Measurements from ENCODE around the gene TIMM17A. TPM values are rescaled to one million over a fixed set of nuclear protein-coding genes. Genes with fewer than 3 reads are reported as not detected.

The TIMM17A gene
- total RNA-seq, 1 donor from 2014 or later: 139 TPM

DNA sequence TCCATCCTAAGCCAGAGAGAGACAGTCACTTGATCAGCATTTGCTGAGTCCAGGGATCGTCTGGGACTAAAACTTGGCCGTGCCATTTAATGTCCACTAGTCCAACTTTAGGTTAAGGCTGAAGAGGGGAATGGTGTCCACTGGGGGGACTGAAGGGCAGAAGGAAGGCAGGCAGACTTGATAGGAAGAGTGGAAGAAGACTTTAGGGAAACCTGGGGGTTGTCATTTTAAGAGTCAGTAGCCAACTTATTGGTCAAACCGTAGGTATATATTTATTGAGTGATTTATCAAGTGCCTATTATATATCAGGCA is 7.7 kb upstream of the TIMM17A start:
- peak overlapping the region; percentile 94 for H3K27ac Mint-ChIP-seq (ENCODE audit: unreplicated experiment)
- no peak overlapping the region for H2AFZ ChIP-seq (ENCODE audit: low read depth, low read length)
- H3K9me3 ChIP-seq (ENCODE audit: insufficient read depth, low read depth, low read length): no peaks in the 10 kb centered on the region
- H3K4me3 ChIP-seq (ENCODE audit: insufficient read depth, low read depth, low read length): no peak overlapping the region
- H3K27me3 ChIP-seq (ENCODE audit: insufficient read depth, low read length): no peaks in the 10 kb centered on the region
- H3K9ac ChIP-seq (ENCODE audit: low read length): no peak overlapping the region
- peaks cover 11% of the 10 kb centered on the region for H3K27me3 Mint-ChIP-seq (ENCODE audit: low read depth, unreplicated experiment)
- peak overlapping the region; percentile 90 for H3K4me2 ChIP-seq (ENCODE audit: low read length)
- peaks cover 3% of the 10 kb centered on the region for H3K9me3 Mint-ChIP-seq (ENCODE audit: unreplicated experiment)
- DNase-seq (ENCODE audit: low read depth) (no peak), FAIRE-seq (no peak)
- no peak overlapping the region for H3K27ac ChIP-seq (ENCODE audit: low read depth, low read length)
- peak overlapping the region; percentile 91 for H3K4me3 Mint-ChIP-seq (ENCODE audit: unreplicated experiment)
- peaks cover 26% of the 10 kb centered on the region for H3K4me1 ChIP-seq (ENCODE audit: insufficient read depth, low read length)
- H3K79me2 ChIP-seq (ENCODE audit: insufficient read depth, low read length): no peaks in the 10 kb centered on the region
- H3K4me1 Mint-ChIP-seq (ENCODE audit: low read depth, unreplicated experiment): peaks cover 40% of the 10 kb centered on the region
- no peaks in the 10 kb centered on the region for H3K36me3 ChIP-seq (ENCODE audit: insufficient read depth, low read length)
- H4K20me1 ChIP-seq (ENCODE audit: insufficient read depth, low read length): no peaks in the 10 kb centered on the region
- no peak for TF ChIP-seq EZH2 (IDR thresholded peaks at IDR 0.05; ENCODE audit: insufficient read depth, low read length)
- TF ChIP-seq, protein P1, sequence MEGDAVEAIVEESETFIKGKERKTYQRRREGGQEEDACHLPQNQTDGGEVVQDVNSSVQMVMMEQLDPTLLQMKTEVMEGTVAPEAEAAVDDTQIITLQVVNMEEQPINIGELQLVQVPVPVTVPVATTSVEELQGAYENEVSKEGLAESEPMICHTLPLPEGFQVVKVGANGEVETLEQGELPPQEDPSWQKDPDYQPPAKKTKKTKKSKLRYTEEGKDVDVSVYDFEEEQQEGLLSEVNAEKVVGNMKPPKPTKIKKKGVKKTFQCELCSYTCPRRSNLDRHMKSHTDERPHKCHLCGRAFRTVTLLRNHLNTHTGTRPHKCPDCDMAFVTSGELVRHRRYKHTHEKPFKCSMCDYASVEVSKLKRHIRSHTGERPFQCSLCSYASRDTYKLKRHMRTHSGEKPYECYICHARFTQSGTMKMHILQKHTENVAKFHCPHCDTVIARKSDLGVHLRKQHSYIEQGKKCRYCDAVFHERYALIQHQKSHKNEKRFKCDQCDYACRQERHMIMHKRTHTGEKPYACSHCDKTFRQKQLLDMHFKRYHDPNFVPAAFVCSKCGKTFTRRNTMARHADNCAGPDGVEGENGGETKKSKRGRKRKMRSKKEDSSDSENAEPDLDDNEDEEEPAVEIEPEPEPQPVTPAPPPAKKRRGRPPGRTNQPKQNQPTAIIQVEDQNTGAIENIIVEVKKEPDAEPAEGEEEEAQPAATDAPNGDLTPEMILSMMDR (IDR thresholded peaks at IDR 0.05; ENCODE audit: insufficient read depth, low read depth, low read length): no peak
- H3K36me3 Mint-ChIP-seq (ENCODE audit: low read depth, unreplicated experiment): peaks cover 2% of the 10 kb centered on the region

DNA sequence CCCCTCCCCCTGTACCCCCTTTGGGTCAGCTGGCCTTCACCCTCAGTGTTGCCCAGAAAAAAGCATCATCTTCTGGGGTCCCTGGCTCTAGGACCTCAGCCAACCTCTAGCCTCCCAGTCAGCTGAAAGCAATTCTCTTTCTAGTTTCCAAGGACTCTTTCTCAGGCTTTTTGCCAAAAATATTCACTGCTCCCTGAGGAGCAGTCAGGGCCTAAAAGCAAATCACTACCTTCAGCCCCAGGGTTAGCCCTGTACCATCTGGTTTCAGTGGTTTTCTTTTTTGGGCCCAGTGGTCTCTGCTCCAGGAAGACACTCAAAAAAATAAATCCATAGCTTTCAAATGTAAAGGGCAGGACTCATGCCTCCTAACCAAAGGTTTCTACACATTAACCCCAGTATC is 5.8 kb upstream of the TIMM17A start:
- peaks cover 33% of the 10 kb centered on the region for H3K4me1 Mint-ChIP-seq (ENCODE audit: low read depth, unreplicated experiment)

More for the DNA sequence above, 5.8 kb upstream of the TIMM17A start:
- Mint-ChIP-seq H3K36me3 (ENCODE audit: low read depth, unreplicated experiment) (no peaks in the 10 kb centered on the region), H3K9me3 (ENCODE audit: unreplicated experiment) (peaks cover 3% of the 10 kb centered on the region), H3K27ac (ENCODE audit: unreplicated experiment) (peak overlapping the region; percentile 62), H3K27me3 (ENCODE audit: low read depth, unreplicated experiment) (peaks cover 11% of the 10 kb centered on the region), H3K4me3 (ENCODE audit: unreplicated experiment) (peak overlapping the region; percentile 50)
- Histone ChIP-seq H3K9me3 (ENCODE audit: insufficient read depth, low read depth, low read length) (no peaks in the 10 kb centered on the region), H3K79me2 (ENCODE audit: insufficient read depth, low read length) (no peaks in the 10 kb centered on the region), H3K4me3 (ENCODE audit: insufficient read depth, low read depth, low read length) (no peak overlapping the region), H2AFZ (ENCODE audit: low read depth, low read length) (no peak overlapping the region), H3K27me3 (ENCODE audit: insufficient read depth, low read length) (no peaks in the 10 kb centered on the region), H3K9ac (ENCODE audit: low read length) (no peak overlapping the region), H3K4me2 (ENCODE audit: low read length) (no peak overlapping the region), H3K4me1 (ENCODE audit: insufficient read depth, low read length) (peaks cover 29% of the 10 kb centered on the region), H3K27ac (ENCODE audit: low read depth, low read length) (no peak overlapping the region), H4K20me1 (ENCODE audit: insufficient read depth, low read length) (no peaks in the 10 kb centered on the region), H3K36me3 (ENCODE audit: insufficient read depth, low read length) (no peaks in the 10 kb centered on the region)
- FAIRE-seq (no peak), DNase-seq (ENCODE audit: low read depth) (no peak)
- TF ChIP-seq, protein P1 (IDR thresholded peaks at IDR 0.05; ENCODE audit: insufficient read depth, low read depth, low read length): no peak
- no peak for TF ChIP-seq EZH2 (IDR thresholded peaks at IDR 0.05; ENCODE audit: insufficient read depth, low read length)
